Stimulated activated CD8-positive, alpha-beta memory T cell treated with anti-CD3 and anti-CD28 coated beads, Interleukin-12 subunit alpha, Interleukin-12 subunit beta, amount 100 ng/mL, for 24 hours (primary cell): ENCODE data around the gene ZC3H8.
A peak's percentile ranks its signal among the peaks of the same experiment; 100 is the strongest.
"Not testable (repeated sequence)": the region's sequence is repeated elsewhere in the genome, so short reads cannot be mapped to it uniquely, and the experiment has no call there.

Experiments
- DNase-seq: peaks from one replicate; pipeline ENCODE4 v3.0.0-alpha.2; 2020; ENCODE audit errors: extremely low read depth

The ZC3H8 gene

GRCh38 chr2:112259509-112260294 lies 4.9 kb upstream of the ZC3H8 start:
- DNase-seq, result peak; percentile 54

- DNase-seq, result no peak
These were observed 2.7 kb upstream of the ZC3H8 start for GRCh38 chr2:112257575-112257974.

GRCh38 chr2:112256654-112257053 lies 1.8 kb upstream of the ZC3H8 start:
- DNase-seq, result no peak

- no peak for DNase-seq
These were observed 1.0 kb upstream of the ZC3H8 start for GRCh38 chr2:112255875-112256274.

- DNase-seq, result no peak
These were observed 1.5 kb downstream of the ZC3H8 start for GRCh38 chr2:112253261-112253815.

- no peak for DNase-seq
These were observed 3.6 kb downstream of the ZC3H8 start for GRCh38 chr2:112251271-112251670.

- DNase-seq, result no peak
These were observed 10.0 kb downstream of the ZC3H8 start for GRCh38 chr2:112244854-112245253.

- DNase-seq, result no peak
These were observed 11.6 kb downstream of the ZC3H8 start for GRCh38 chr2:112243233-112243632.

GRCh38 chr2:112242384-112242783 lies 12.5 kb downstream of the ZC3H8 start:
- no peak for DNase-seq

GRCh38 chr2:112239862-112240261 lies 15.0 kb downstream of the ZC3H8 start:
- DNase-seq, result no peak

GRCh38 chr2:112230371-112230770 lies 24.5 kb downstream of the ZC3H8 start:
- no peak for DNase-seq

GRCh38 chr2:112229348-112229747 lies 25.5 kb downstream of the ZC3H8 start:
- DNase-seq, result no peak

- DNase-seq, result no peak
These were observed 34.0 kb downstream of the ZC3H8 start for GRCh38 chr2:112220831-112221230.

GRCh38 chr2:112220186-112220585 lies 34.7 kb downstream of the ZC3H8 start:
- no peak for DNase-seq

GRCh38 chr2:112217854-112218253 lies 37.0 kb downstream of the ZC3H8 start:
- DNase-seq, result no peak

- DNase-seq, result no peak
These were observed 38.7 kb downstream of the ZC3H8 start for GRCh38 chr2:112216167-112216566.

- not testable (repeated sequence) for DNase-seq
These were observed 46.9 kb downstream of the ZC3H8 start for GRCh38 chr2:112207905-112208304.

GRCh38 chr2:112204411-112204810 lies 50.4 kb downstream of the ZC3H8 start:
- DNase-seq, result no peak

- DNase-seq, result no peak
These were observed 53.0 kb downstream of the ZC3H8 start for GRCh38 chr2:112201696-112202430.

- DNase-seq, result no peak
These were observed 55.7 kb downstream of the ZC3H8 start for GRCh38 chr2:112199188-112199587.

- DNase-seq, result no peak
These were observed 56.1 kb downstream of the ZC3H8 start for GRCh38 chr2:112198780-112199179.

GRCh38 chr2:112197868-112198267 lies 57.0 kb downstream of the ZC3H8 start:
- DNase-seq, result no peak

GRCh38 chr2:112195950-112196349 lies 58.9 kb downstream of the ZC3H8 start:
- DNase-seq, result no peak
